SU-DHL-6 (cell line): ENCODE data around the gene RAX2.

Experiments
- EZH2phosphoT487 ChIP-seq: fragments of 200-600 bp; sonication (generic), shearing (Covaris generic); conservative IDR thresholded peaks from 2 replicates; pipeline ENCODE4 v1.6.1; 2018; ENCODE audit warnings: mild to moderate bottlenecking, antibody characterized with exemption, low read length, moderate library complexity, mixed read lengths
- TF ChIP-seq, protein P1 (sequence below): fragments of 200-600 bp; sonication (generic); IDR thresholded peaks from one replicate; pipeline ENCODE4 v1.5.1; 2017; ENCODE audit warnings: antibody characterized with exemption, mild to moderate bottlenecking, low read length, moderate library complexity; ENCODE audit not compliant: insufficient read depth, poor library complexity, severe bottlenecking

DNA sequence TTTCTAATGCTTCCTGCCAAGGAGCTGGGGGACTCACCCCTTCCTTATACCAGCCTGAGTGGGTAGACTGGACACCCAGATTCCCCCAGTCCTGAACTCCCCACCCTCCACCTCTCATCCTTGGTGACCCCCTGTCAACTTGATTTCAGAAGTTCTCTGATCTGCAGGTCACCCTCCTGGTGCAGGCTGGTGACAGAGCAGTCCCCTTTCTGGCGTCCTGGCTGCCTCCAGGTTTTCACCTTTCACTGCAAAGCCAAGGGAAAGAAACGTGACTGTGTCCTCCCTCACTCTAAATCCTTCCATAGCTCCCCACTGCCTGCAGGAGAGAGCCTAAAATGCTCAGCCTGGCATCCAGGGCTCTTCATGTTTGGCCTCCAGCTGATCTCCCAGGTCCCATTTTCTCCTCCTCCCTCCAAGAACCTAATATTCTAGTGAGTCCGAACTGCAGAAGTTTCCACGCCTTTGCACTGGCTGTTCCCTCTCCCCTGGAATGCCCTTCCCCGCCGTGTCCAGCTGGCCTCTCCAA, 18.2 kb upstream of the RAX2 start:
- TF ChIP-seq, protein P1, sequence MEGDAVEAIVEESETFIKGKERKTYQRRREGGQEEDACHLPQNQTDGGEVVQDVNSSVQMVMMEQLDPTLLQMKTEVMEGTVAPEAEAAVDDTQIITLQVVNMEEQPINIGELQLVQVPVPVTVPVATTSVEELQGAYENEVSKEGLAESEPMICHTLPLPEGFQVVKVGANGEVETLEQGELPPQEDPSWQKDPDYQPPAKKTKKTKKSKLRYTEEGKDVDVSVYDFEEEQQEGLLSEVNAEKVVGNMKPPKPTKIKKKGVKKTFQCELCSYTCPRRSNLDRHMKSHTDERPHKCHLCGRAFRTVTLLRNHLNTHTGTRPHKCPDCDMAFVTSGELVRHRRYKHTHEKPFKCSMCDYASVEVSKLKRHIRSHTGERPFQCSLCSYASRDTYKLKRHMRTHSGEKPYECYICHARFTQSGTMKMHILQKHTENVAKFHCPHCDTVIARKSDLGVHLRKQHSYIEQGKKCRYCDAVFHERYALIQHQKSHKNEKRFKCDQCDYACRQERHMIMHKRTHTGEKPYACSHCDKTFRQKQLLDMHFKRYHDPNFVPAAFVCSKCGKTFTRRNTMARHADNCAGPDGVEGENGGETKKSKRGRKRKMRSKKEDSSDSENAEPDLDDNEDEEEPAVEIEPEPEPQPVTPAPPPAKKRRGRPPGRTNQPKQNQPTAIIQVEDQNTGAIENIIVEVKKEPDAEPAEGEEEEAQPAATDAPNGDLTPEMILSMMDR, result no peak
- no peak for TF ChIP-seq EZH2phosphoT487
